Head of caudate nucleus (tissue), 42 donors: ENCODE measurements around the gene EDAR.

Experiments used
- DNase-seq, 42 donors: peaks; one replicate each; pipeline versions ENCODE4 v3.0.0 to v3.0.0-alpha.2; 2020 to 2021; ENCODE audit warnings: mixed read lengths in 7 of 42
- intact Hi-C: fragments of 100-400 bp; cut with DNase I; formaldehyde crosslinking; loops from one replicate; pipeline ENCODE4 v1.15.0; 2022

EDAR gene

GRCh38 chr2:108919571-108920373 is 69.2 kb downstream of the EDAR start:
- intact Hi-C loops, result no loop called here
- DNase-seq, result peak in 13 of 42 donors; percentile 1 to 39 (median 9)

GRCh38 chr2:108918941-108919341 is 70.1 kb downstream of the EDAR start:
- peak in 10 of 42 donors; percentile 3 to 30 (median 8) for DNase-seq
- intact Hi-C loops, result no loop called here

- intact Hi-C loops, result no loop called here
- DNase-seq, result peak in 5 of 42 donors; percentile 5 to 34 (median 6)
Observed at GRCh38 chr2:108918156-108918874, 70.7 kb downstream of the EDAR start.

- intact Hi-C loops, result no loop called here
- DNase-seq, result peak in 5 of 42 donors; percentile 4 to 27 (median 5)
Observed at GRCh38 chr2:108917526-108917925, 71.5 kb downstream of the EDAR start.

GRCh38 chr2:108916796-108917421 is 72.1 kb downstream of the EDAR start:
- intact Hi-C loops, result no loop called here

GRCh38 chr2:108916122-108916795 is 72.8 kb downstream of the EDAR start:
- peak in 5 of 42 donors; percentile 2 to 33 (median 8) for DNase-seq
- intact Hi-C loops, result no loop called here

More at GRCh38 chr2:108916796-108917421, 72.1 kb downstream of the EDAR start:
- DNase-seq, result peak in 18 of 42 donors; percentile 11 to 58 (median 35)

GRCh38 chr2:108912629-108912902 is 76.5 kb downstream of the EDAR start:
- DNase-seq, result peak in 3 of 42 donors; percentile 2 to 16 (median 8)
- intact Hi-C loops, result no loop called here

GRCh38 chr2:108911807-108912628 is 77.0 kb downstream of the EDAR start:
- DNase-seq, result peak in 20 of 42 donors; percentile 25 to 78 (median 43)
- intact Hi-C loops, result no loop called here

- peak in 4 of 42 donors; percentile 4 to 27 (median 8) for DNase-seq
- intact Hi-C loops, result no loop called here
Observed at GRCh38 chr2:108911401-108911800, 77.6 kb downstream of the EDAR start.

- peak in 6 of 42 donors; percentile 3 to 31 (median 14) for DNase-seq
- intact Hi-C loops, result no loop called here
Observed at GRCh38 chr2:108910541-108911396, 78.3 kb downstream of the EDAR start.

- DNase-seq, result peak in 4 of 42 donors; percentile 5 to 34 (median 13)
- intact Hi-C loops, result no loop called here
Observed at GRCh38 chr2:108910011-108910431, 79.0 kb downstream of the EDAR start.

- peak in 3 of 42 donors; percentile 3 to 33 (median 10) for DNase-seq
- intact Hi-C loops, result no loop called here
Observed at GRCh38 chr2:108909275-108909823, 79.7 kb downstream of the EDAR start.

GRCh38 chr2:108908713-108909070 is 80.3 kb downstream of the EDAR start:
- intact Hi-C loops, result no loop called here
- DNase-seq, result peak in 1 of 42 donors; percentile 16

- peak in 4 of 42 donors; percentile 8 to 31 (median 24) for DNase-seq
- intact Hi-C loops, result no loop called here
Observed at GRCh38 chr2:108907822-108908712, 81.0 kb downstream of the EDAR start.

GRCh38 chr2:108906403-108907077 is 82.5 kb downstream of the EDAR start:
- intact Hi-C loops, result no loop called here
- peak in 3 of 42 donors; percentile 6 to 41 (median 23) for DNase-seq

GRCh38 chr2:108905906-108906305 is 83.1 kb downstream of the EDAR start:
- intact Hi-C loops, result no loop called here
- DNase-seq, result peak in 2 of 42 donors; percentile 3 to 34
